HepG2 (cell line): ENCODE results near the gene GATD1. TPM values are rescaled to one million over a fixed set of nuclear protein-coding genes. Genes with fewer than 3 reads are reported as not detected.
A peak's percentile ranks its signal among the peaks of the same experiment; 100 is the strongest.

ENCODE experiments used
- ARID4A ChIP-seq: sonication (generic); formaldehyde crosslinking; IDR thresholded peaks from 2 replicates; pipeline ENCODE4 v1.5.0; 2020; ENCODE audit warnings: mild to moderate bottlenecking, missing genetic modification reagents, borderline replicate concordance
- ATAD3A ChIP-seq: sonication (generic); formaldehyde crosslinking; IDR thresholded peaks from 2 replicates; pipeline ENCODE4 v1.4.0; 2020; ENCODE audit warnings: missing genetic modification reagents
- GABPB1 ChIP-seq: IDR thresholded peaks from 2 replicates; pipeline ENCODE4 v1.6.1; 2016; ENCODE audit warnings: mild to moderate bottlenecking, missing genetic modification reagents, moderate library complexity, missing compliant biosample characterization
- GFI1 ChIP-seq: sonication (generic); formaldehyde crosslinking; IDR thresholded peaks from 2 replicates; pipeline ENCODE4 v1.5.0; 2020; ENCODE audit warnings: missing genetic modification reagents, mild to moderate bottlenecking, borderline replicate concordance
- GPN1 ChIP-seq: sonication (generic); formaldehyde crosslinking; IDR thresholded peaks from 2 replicates; pipeline ENCODE4 v1.5.1; 2020; ENCODE audit warnings: missing genetic modification reagents, borderline replicate concordance
- HDAC1 ChIP-seq: sonication (generic); formaldehyde crosslinking; IDR thresholded peaks from 2 replicates; pipeline ENCODE4 v1.5.1; 2020; ENCODE audit warnings: mild to moderate bottlenecking, missing genetic modification reagents
- HES4 ChIP-seq: sonication (generic); formaldehyde crosslinking; IDR thresholded peaks from 2 replicates; pipeline ENCODE4 v1.9.0; 2021; ENCODE audit warnings: mild to moderate bottlenecking, missing genetic modification reagents, borderline replicate concordance
- HNRNPLL ChIP-seq: fragments of 200-400 bp; formaldehyde crosslinking; IDR thresholded peaks from 2 replicates; pipeline ENCODE4 v1.6.1; 2017; ENCODE audit warnings: mild to moderate bottlenecking, low read depth, low read length; ENCODE audit not compliant: poor library complexity, severe bottlenecking
- IRF2 ChIP-seq: IDR thresholded peaks from 2 replicates; pipeline ENCODE4 v1.6.1; 2018; ENCODE audit warnings: missing genetic modification reagents, missing compliant biosample characterization
- KLF12 ChIP-seq: sonication (generic); formaldehyde crosslinking; IDR thresholded peaks from 2 replicates; pipeline ENCODE4 v1.4.0; 2020; ENCODE audit warnings: missing genetic modification reagents, borderline replicate concordance
- MYC ChIP-seq: sonication (generic); formaldehyde crosslinking; IDR thresholded peaks from 2 replicates; pipeline ENCODE4 v1.9.0; 2021; ENCODE audit warnings: missing genetic modification reagents, borderline replicate concordance
- NR2C2 ChIP-seq: sonication (generic); formaldehyde crosslinking; IDR thresholded peaks from 2 replicates; pipeline ENCODE4 v1.4.0; 2020; ENCODE audit warnings: missing genetic modification reagents, mild to moderate bottlenecking, moderate library complexity, borderline replicate concordance
- PCBP2 ChIP-seq: fragments of 200-400 bp; formaldehyde crosslinking; optimal IDR thresholded peaks from 2 replicates; pipeline ENCODE3; 2018; ENCODE audit warnings: low read length, low read depth; ENCODE audit not compliant: poor library complexity, severe bottlenecking
- SP1 ChIP-seq, 2 experiments: fragments of 450-650 bp in 1 of 2; sonication (generic) in 1 of 2; formaldehyde crosslinking in 1 of 2; IDR thresholded peaks; 2 replicates each; pipeline versions ENCODE4 v1.4.0 to v1.6.1; 2016 to 2020; ENCODE audit warnings: missing genetic modification reagents in 1 of 2
- TFDP1 ChIP-seq: IDR thresholded peaks from 2 replicates; pipeline ENCODE4 v1.6.1; 2016; ENCODE audit warnings: missing compliant biosample characterization, missing genetic modification reagents, borderline replicate concordance
- ZNF136 ChIP-seq: sonication (generic); formaldehyde crosslinking; IDR thresholded peaks from 2 replicates; pipeline ENCODE4 v1.8.1; 2022; ENCODE audit warnings: low read depth, mild to moderate bottlenecking, moderate library complexity, missing genetic modification reagents
- ZNF205 ChIP-seq: IDR thresholded peaks from 2 replicates; pipeline ENCODE4 v1.6.1; 2018; ENCODE audit warnings: missing biosample characterization, missing genetic modification reagents
- ZNF44 ChIP-seq: sonication (generic); formaldehyde crosslinking; IDR thresholded peaks from 2 replicates; pipeline ENCODE4 v1.5.1; 2020; ENCODE audit warnings: mild to moderate bottlenecking, missing genetic modification reagents
- ZNF510 ChIP-seq: sonication (generic); formaldehyde crosslinking; IDR thresholded peaks from 2 replicates; pipeline ENCODE4 v1.4.0; 2020; ENCODE audit warnings: low read depth, mild to moderate bottlenecking, missing genetic modification reagents
- ZNF563 ChIP-seq: sonication (generic); formaldehyde crosslinking; IDR thresholded peaks from 2 replicates; pipeline ENCODE4 v1.8.0; 2022; ENCODE audit warnings: mild to moderate bottlenecking, moderate library complexity, missing genetic modification reagents
- ZNF691 ChIP-seq: sonication (generic); formaldehyde crosslinking; IDR thresholded peaks from 2 replicates; pipeline ENCODE4 v1.4.0; 2020; ENCODE audit warnings: missing genetic modification reagents, low read depth, mild to moderate bottlenecking, borderline replicate concordance
- ZNF768 ChIP-seq: sonication (generic); formaldehyde crosslinking; IDR thresholded peaks from 2 replicates; pipeline ENCODE4 v1.4.0; 2020; ENCODE audit warnings: missing genetic modification reagents
- polyA plus RNA-seq, 8 experiments: library from polyadenylated mRNA; depleted of rRNA in 3 of 8; stranded (reverse) in 7 of 8; unstranded in 1 of 8; fragments of >200 nt; fragmentation: Illumina TruSeq in 4 of 8; extraction: Trizol in 4 of 8; gene quantifications; 2 replicates each; pipeline versions ENCODE4 v1.2.1 to v1.2.3, GENCODE V29; 2011 to 2016; ENCODE audit warnings: low read depth in 4 of 8, missing spikeins in 1 of 8, mixed read lengths in 1 of 8; ENCODE audit not compliant: insufficient read depth in 1 of 8
- total RNA-seq, 5 experiments: library from RNA; depleted of rRNA; stranded (reverse); fragments of >200 nt; fragmentation: Illumina TruSeq; extraction: Trizol; gene quantifications; 2 replicates each; pipeline ENCODE4 v1.2.3, GENCODE V29; 2016; ENCODE audit warnings: low read depth in 1 of 5

The GATD1 gene
- total and polyA plus RNA-seq, 2 of the 13 experiments (the other 11 are each of a cell fraction or from before 2014, with no cell fraction given) = 31.3 to 60.5 TPM

- TF ChIP-seq ARID4A (peak; percentile 84), ZNF205 (CRISPR knock-in tag) (peak; percentile 70), TFDP1 (CRISPR knock-in tag) (peak; percentile 84; the same call in 1 of the 2 replicates), GPN1 (CRISPR knock-in tag) (no peak), NR2C2 (CRISPR knock-in tag) (peak; percentile 49; the same call in 1 of the 2 replicates), HES4 (CRISPR knock-in tag) (0 out of 2 replicates have a peak, but pooled peaks have one; percentile 17), ATAD3A (no peak), ZNF44 (CRISPR knock-in tag) (peak; percentile 41; the same call in 1 of the 2 replicates), ZNF563 (CRISPR knock-in tag) (peak; percentile 62), SP1 (IDR thresholded peaks at IDR 0.05) (no peak), SP1 (CRISPR knock-in tag; IDR thresholded peaks at IDR 0.05) (peak; percentile 59; the same call in 1 of the 2 replicates), HNRNPLL (peak; percentile 86), PCBP2 (no peak), GABPB1 (CRISPR knock-in tag) (peak; percentile 63), HDAC1 (peak; percentile 78), MYC (CRISPR knock-in tag) (peak; percentile 42; the same call in 1 of the 2 replicates), ZNF691 (peak; percentile 37; the same call in 1 of the 2 replicates), GFI1 (CRISPR knock-in tag) (peak; percentile 60; the same call in 1 of the 2 replicates), ZNF136 (CRISPR knock-in tag) (peak; percentile 25; the same call in 1 of the 2 replicates), IRF2 (CRISPR knock-in tag) (peak; percentile 36; the same call in 1 of the 2 replicates), KLF12 (CRISPR knock-in tag) (peak; percentile 67; the same call in 1 of the 2 replicates), ZNF768 (CRISPR knock-in tag) (0 out of 2 replicates have a peak, but pooled peaks have one; percentile 13), ZNF510 (0 out of 2 replicates have a peak, but pooled peaks have one; percentile 61)
Observed at GRCh38 chr11:747158-748006, 29.9 kb downstream of the GATD1 start, which contains the start of gene TALDO1 (continued).
